ENCODE data around the gene CFLAR. TPM values are rescaled to one million over a fixed set of nuclear protein-coding genes. Genes with fewer than 3 reads are reported as not detected.

Gene CFLAR
- total RNA-seq, 1 experiment from 2014 or later = 35.6 TPM

GRCh38 chr2:201136889-201137321 lies 20.9 kb downstream of the CFLAR start (continued):
- no peak for TF ChIP-seq REST (IDR thresholded peaks at IDR 0.05; ENCODE audit: low read depth)
- TF ChIP-seq EZH2 (IDR thresholded peaks at IDR 0.05) = no peak
- TF ChIP-seq YY1 (IDR thresholded peaks at IDR 0.05; ENCODE audit: extremely low read depth, insufficient replicate concordance, low read depth, low read length) = no peak
- TF ChIP-seq CBX3 (IDR thresholded peaks at IDR 0.05; ENCODE audit: low read depth) = no peak

- Histone ChIP-seq H3K27me3 (ENCODE audit: insufficient read depth, low read length) (no peaks in the 10 kb centered on the region), H3K9me2 (ENCODE audit: insufficient read depth) (no peaks in the 10 kb centered on the region), H3K79me2 (ENCODE audit: insufficient read depth, low read length) (peaks cover 8% of the 10 kb centered on the region; the same call in 1 of the 2 replicates), H3K4me1 (ENCODE audit: control insufficient read depth in 1 of 2, insufficient read depth in 2 of 2, low read length in 2 of 2) (peaks cover 0 to 10% of the 10 kb centered on the region in 2 experiments; a peak in 1 of 4 replicates), H3K4me3 (replicated peaks in 1 of 2; ENCODE audit: low read depth in 1 of 2, low read length in 2 of 2) (no peak overlapping the region), H3K9ac (ENCODE audit: low read length) (no peak overlapping the region), H3K27ac (ENCODE audit: low read depth, low read length) (no peak overlapping the region), H3K9me3 (ENCODE audit: control insufficient read depth in 1 of 2, insufficient read depth in 1 of 2, low read depth in 1 of 2, low read length in 2 of 2) (no peaks in the 10 kb centered on the region), H3K36me3 (ENCODE audit: control insufficient read depth in 1 of 2, insufficient read depth in 2 of 2, low read length in 2 of 2) (peaks cover 0 to 36% of the 10 kb centered on the region in 2 experiments; a peak in 2 of 4 replicates), H3K4me2 (ENCODE audit: low read length) (no peak overlapping the region), H4K20me1 (ENCODE audit: insufficient read depth) (no peaks in the 10 kb centered on the region), H2AFZ (ENCODE audit: low read depth, low read length, poor library complexity, severe bottlenecking) (no peak overlapping the region)
- DNase-seq (ENCODE audit: low read depth, low spot score) (no peak), ATAC-seq (no peak)
- intact Hi-C loops (cut with micrococcal nuclease) = no loop called here
- RAD21 ChIA-PET (ENCODE audit: low non-redundant PET in 1 of 2, low total read pairs in 2 of 2, uncharacterized antibody in 2 of 2, unreplicated experiment in 2 of 2) = no interaction called here
- POLR2A ChIA-PET = no interaction called here
- TF ChIP-seq EZH2phosphoT487 (IDR thresholded peaks at IDR 0.05; ENCODE audit: borderline replicate concordance) (no peak), ZBTB33 (IDR thresholded peaks at IDR 0.05; ENCODE audit: extremely low read depth, insufficient replicate concordance, low read length) (no peak), RAD21 (IDR thresholded peaks at IDR 0.05; ENCODE audit: low read depth) (no peak), ZFX (IDR thresholded peaks at IDR 0.05) (no peak), TCF7L2 (IDR thresholded peaks at IDR 0.05; ENCODE audit: borderline replicate concordance, extremely low read depth, insufficient read depth, insufficient read length) (no peak), CTCF (IDR thresholded peaks at IDR 0.05 in 2 of 3, conservative IDR thresholded peaks at IDR 0.05 in 1 of 3; ENCODE audit: borderline replicate concordance in 1 of 3, insufficient read depth in 1 of 3, low read depth in 2 of 3, low read length in 2 of 3) (no peak), EGR1 (IDR thresholded peaks at IDR 0.05; ENCODE audit: low read depth) (no peak)
- BruUV-seq (replicated peaks) = no TSS peak
- CTCF ChIA-PET = no interaction called here
Measured at GRCh38 chr2:201137505-201138400, 21.8 kb downstream of the CFLAR start.

All from HCT116 (cell line).